ENCODE data around the gene MAIP1. TPM values are rescaled to one million over a fixed set of nuclear protein-coding genes. Genes with fewer than 3 reads are reported as not detected.

MAIP1 gene
- total RNA-seq, 1 donor from 2014 or later, result 22.7 TPM

DNA sequence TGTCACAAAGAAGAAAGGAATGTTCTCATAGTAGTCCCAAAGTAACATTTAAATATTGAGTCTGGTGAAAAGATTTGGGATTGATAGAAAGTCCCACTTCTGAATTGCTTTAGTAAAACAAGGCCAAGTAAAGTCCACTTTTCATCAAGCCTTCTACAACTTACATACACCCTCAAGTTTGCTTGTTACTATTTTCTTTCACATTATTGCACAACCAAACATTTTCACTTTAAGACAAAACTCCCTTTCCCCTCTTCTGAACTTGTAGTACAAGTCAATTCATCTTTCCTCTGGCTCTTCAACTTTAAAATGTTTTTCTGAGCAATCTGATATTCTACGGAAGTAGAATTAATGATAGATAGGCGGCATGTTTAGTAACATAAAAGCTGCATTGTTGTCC, 11.0 kb downstream of the MAIP1 start:
- no peak overlapping the region for H3K27ac ChIP-seq (replicated peaks)
- H3K4me3 ChIP-seq, result no peak overlapping the region
- H3K36me3 ChIP-seq, result peaks cover 41% of the 10 kb centered on the region
- intact Hi-C loops (cut with micrococcal nuclease), result no loop called here
- H3K9me3 ChIP-seq (replicated peaks), result no peaks in the 10 kb centered on the region
- DNase-seq, result no peak
- TF ChIP-seq, protein P1, sequence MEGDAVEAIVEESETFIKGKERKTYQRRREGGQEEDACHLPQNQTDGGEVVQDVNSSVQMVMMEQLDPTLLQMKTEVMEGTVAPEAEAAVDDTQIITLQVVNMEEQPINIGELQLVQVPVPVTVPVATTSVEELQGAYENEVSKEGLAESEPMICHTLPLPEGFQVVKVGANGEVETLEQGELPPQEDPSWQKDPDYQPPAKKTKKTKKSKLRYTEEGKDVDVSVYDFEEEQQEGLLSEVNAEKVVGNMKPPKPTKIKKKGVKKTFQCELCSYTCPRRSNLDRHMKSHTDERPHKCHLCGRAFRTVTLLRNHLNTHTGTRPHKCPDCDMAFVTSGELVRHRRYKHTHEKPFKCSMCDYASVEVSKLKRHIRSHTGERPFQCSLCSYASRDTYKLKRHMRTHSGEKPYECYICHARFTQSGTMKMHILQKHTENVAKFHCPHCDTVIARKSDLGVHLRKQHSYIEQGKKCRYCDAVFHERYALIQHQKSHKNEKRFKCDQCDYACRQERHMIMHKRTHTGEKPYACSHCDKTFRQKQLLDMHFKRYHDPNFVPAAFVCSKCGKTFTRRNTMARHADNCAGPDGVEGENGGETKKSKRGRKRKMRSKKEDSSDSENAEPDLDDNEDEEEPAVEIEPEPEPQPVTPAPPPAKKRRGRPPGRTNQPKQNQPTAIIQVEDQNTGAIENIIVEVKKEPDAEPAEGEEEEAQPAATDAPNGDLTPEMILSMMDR (IDR thresholded peaks at IDR 0.05; ENCODE audit: borderline replicate concordance), result no peak
- no peaks in the 10 kb centered on the region for H3K4me1 ChIP-seq
- no peaks in the 10 kb centered on the region for H3K27me3 ChIP-seq (ENCODE audit: low read depth)

DNA sequence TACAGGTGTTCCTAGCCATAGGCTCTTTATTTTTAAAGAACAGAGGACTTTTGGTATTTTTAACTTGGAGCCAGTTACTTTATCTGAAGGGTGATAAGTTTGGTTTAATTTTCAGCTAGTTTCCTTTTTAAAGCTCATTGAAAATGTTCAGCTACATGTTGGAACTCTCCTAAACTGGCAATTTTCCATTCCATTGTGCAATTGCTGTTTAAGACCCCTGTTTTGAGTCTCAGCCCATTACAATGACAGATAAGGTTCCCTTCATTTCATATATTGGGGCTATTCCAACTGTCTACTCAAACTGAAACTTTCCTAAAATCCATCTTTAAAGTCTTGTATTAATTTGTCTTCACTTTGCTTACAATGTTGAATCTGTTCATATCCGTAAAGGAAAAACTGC, 11.6 kb downstream of the MAIP1 start:
- TF ChIP-seq, protein P1 (IDR thresholded peaks at IDR 0.05; ENCODE audit: borderline replicate concordance), result no peak
- DNase-seq, result no peak
- intact Hi-C loops (cut with micrococcal nuclease), result no loop called here
- Histone ChIP-seq H3K4me1 (no peaks in the 10 kb centered on the region), H3K27ac (replicated peaks) (no peak overlapping the region), H3K9me3 (replicated peaks) (no peaks in the 10 kb centered on the region), H3K36me3 (peaks cover 35% of the 10 kb centered on the region), H3K4me3 (no peak overlapping the region), H3K27me3 (ENCODE audit: low read depth) (no peaks in the 10 kb centered on the region)

GRCh38 chr2:199968126-199968525, 12.7 kb downstream of the MAIP1 start:
- Histone ChIP-seq H3K36me3 (peaks cover 25% of the 10 kb centered on the region), H3K27ac (replicated peaks) (no peak overlapping the region), H3K4me1 (no peaks in the 10 kb centered on the region), H3K9me3 (replicated peaks) (no peaks in the 10 kb centered on the region), H3K27me3 (ENCODE audit: low read depth) (no peaks in the 10 kb centered on the region), H3K4me3 (no peak overlapping the region)
- DNase-seq, result no peak
- intact Hi-C loops (cut with micrococcal nuclease), result no loop called here
- TF ChIP-seq, protein P1 (IDR thresholded peaks at IDR 0.05; ENCODE audit: borderline replicate concordance), result no peak

DNA sequence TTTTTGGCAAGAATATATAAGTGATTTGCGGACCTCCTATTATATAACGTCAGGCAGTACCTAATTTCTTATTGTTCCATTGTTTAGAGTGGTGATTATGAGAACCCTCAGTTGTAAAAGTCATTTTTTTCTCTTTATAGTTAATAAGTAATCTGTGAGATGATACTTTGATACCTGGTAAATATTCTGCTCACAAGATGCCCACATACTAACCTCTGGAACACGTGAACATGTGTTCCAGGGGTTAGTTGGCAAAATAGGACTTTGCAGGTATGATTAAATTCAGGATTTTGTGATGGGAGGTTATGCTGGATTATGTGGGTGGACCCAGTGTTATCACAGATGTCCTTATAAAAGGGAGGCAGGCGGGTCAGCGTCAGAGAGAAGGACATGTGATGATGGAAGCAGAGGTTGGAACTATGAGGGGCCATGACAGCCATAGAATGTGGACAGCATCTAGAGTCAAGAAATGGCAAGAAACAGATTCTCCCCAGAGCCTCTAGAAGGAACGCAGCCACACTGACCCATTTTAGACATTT, 16.8 kb downstream of the MAIP1 start:
- no peaks in the 10 kb centered on the region for H3K4me1 ChIP-seq
- no peak overlapping the region for H3K27ac ChIP-seq (replicated peaks)
- intact Hi-C loops (cut with micrococcal nuclease), result loop anchor here (10.0 kb wide), 1 partner anchor 723 kb away; no protein-coding TSS in a partner anchor
- TF ChIP-seq, protein P1 (IDR thresholded peaks at IDR 0.05; ENCODE audit: borderline replicate concordance), result no peak
- peaks cover 2% of the 10 kb centered on the region for H3K36me3 ChIP-seq
- H3K4me3 ChIP-seq, result no peak overlapping the region
- no peaks in the 10 kb centered on the region for H3K9me3 ChIP-seq (replicated peaks)
- DNase-seq, result no peak
- H3K27me3 ChIP-seq (ENCODE audit: low read depth), result no peaks in the 10 kb centered on the region

- H3K4me3 ChIP-seq, result no peak overlapping the region
- intact Hi-C loops (cut with micrococcal nuclease), result loop anchor here (10.0 kb wide), 1 partner anchor 721 kb away; no protein-coding TSS in a partner anchor
- no peaks in the 10 kb centered on the region for H3K4me1 ChIP-seq
- peaks cover 2% of the 10 kb centered on the region for H3K36me3 ChIP-seq
- H3K27ac ChIP-seq (replicated peaks), result no peak overlapping the region
- DNase-seq, result no peak
- no peaks in the 10 kb centered on the region for H3K27me3 ChIP-seq (ENCODE audit: low read depth)
- TF ChIP-seq, protein P1 (IDR thresholded peaks at IDR 0.05; ENCODE audit: borderline replicate concordance), result peak; percentile 61
- no peaks in the 10 kb centered on the region for H3K9me3 ChIP-seq (replicated peaks)
Observed at GRCh38 chr2:199973703-199974102, 18.3 kb downstream of the MAIP1 start.

Data from left ventricle myocardium inferior (tissue), 1 donor.